PFSK-1 (cell line): ENCODE data around the gene LAMB1.

ENCODE experiments used
- FOXP2 ChIP-seq: optimal IDR thresholded peaks from 2 replicates; pipeline ENCODE3; 2011; ENCODE audit warnings: borderline replicate concordance, control low read depth, inconsistent platforms; ENCODE audit not compliant: insufficient read depth; ENCODE audit errors: extremely low read length, extremely low read depth
- POLR2AphosphoS5 ChIP-seq: IDR thresholded peaks from 2 replicates; pipeline ENCODE4 v1.6.1; 2012; ENCODE audit warnings: low read depth, mild to moderate bottlenecking, control low read depth, low read length, moderate library complexity
- SIN3A ChIP-seq: IDR thresholded peaks from 2 replicates; pipeline ENCODE4 v1.6.1; 2012; ENCODE audit warnings: mild to moderate bottlenecking, low read length, moderate library complexity, borderline replicate concordance; ENCODE audit not compliant: insufficient read depth
- TAF1 ChIP-seq: IDR thresholded peaks from 2 replicates; pipeline ENCODE4 v1.6.1; 2012; ENCODE audit warnings: low read length, control low read depth, borderline replicate concordance; ENCODE audit not compliant: insufficient read depth
- TF ChIP-seq, protein P1 (sequence below), 2 experiments: IDR thresholded peaks; 2 replicates each; pipeline versions ENCODE4 v1.6.1 to v1.8.0; 2011 to 2012; ENCODE audit warnings: low read depth in 2 of 2, low read length in 2 of 2, control low read depth in 1 of 2, inconsistent platforms in 1 of 2, mild to moderate bottlenecking in 1 of 2, moderate library complexity in 1 of 2; ENCODE audit not compliant: insufficient read depth in 1 of 2

DNA sequence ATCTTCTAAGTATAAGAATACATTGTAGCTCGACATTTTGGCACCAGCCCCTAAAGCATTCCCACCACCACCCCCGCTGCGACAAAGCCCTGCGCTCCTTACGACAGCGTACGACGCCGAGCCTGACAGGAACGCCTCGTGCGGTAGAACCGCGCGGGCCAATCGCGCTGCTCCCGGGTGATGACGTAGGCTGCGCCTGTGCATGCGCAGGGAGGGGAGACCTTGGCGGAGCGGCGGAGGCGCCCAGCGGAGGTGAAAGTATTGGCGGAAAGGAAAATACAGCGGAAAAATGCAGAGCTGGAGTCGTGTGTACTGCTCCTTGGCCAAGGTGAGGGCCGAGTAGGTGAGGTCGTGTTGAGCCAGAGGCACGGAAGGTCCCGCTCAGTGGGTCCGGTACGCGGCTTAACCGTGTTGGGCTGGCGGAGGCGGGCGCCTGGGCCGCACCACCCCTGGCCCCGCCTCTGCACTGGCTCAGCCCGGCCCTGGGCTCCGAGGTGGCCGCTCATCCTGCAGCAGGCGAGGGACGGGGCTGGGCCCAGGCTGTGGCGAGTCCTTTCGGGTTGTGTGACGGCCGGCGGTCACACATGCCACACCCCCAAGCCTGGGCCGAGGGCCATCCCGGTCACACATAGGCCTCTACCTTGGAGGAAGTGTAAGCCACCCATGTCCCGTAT is 111.9 kb downstream of the LAMB1 start, which contains the start of gene DLD:
- TF ChIP-seq SIN3A = peak; percentile 52; the same call in 1 of the 2 replicates
- peak; percentile 94 for TF ChIP-seq POLR2AphosphoS5
- TF ChIP-seq, protein P1, sequence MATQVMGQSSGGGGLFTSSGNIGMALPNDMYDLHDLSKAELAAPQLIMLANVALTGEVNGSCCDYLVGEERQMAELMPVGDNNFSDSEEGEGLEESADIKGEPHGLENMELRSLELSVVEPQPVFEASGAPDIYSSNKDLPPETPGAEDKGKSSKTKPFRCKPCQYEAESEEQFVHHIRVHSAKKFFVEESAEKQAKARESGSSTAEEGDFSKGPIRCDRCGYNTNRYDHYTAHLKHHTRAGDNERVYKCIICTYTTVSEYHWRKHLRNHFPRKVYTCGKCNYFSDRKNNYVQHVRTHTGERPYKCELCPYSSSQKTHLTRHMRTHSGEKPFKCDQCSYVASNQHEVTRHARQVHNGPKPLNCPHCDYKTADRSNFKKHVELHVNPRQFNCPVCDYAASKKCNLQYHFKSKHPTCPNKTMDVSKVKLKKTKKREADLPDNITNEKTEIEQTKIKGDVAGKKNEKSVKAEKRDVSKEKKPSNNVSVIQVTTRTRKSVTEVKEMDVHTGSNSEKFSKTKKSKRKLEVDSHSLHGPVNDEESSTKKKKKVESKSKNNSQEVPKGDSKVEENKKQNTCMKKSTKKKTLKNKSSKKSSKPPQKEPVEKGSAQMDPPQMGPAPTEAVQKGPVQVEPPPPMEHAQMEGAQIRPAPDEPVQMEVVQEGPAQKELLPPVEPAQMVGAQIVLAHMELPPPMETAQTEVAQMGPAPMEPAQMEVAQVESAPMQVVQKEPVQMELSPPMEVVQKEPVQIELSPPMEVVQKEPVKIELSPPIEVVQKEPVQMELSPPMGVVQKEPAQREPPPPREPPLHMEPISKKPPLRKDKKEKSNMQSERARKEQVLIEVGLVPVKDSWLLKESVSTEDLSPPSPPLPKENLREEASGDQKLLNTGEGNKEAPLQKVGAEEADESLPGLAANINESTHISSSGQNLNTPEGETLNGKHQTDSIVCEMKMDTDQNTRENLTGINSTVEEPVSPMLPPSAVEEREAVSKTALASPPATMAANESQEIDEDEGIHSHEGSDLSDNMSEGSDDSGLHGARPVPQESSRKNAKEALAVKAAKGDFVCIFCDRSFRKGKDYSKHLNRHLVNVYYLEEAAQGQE (IDR thresholded peaks at IDR 0.05; ENCODE audit: insufficient read depth in 1 of 2, low read depth in 2 of 2, low read length in 2 of 2) = no peak; a peak in 1 of 4 replicates
- TF ChIP-seq TAF1 = peak; percentile 35; the same call in 1 of the 2 replicates
- TF ChIP-seq FOXP2 = peak; percentile 75
